Stimulated activated naive CD8-positive, alpha-beta T cell treated with anti-CD3 and anti-CD28 coated beads, Interleukin-15, Interleukin-2, amounts not matched to agents 100 ng/mL and 50 ng/mL, for 24 hours (primary cell): ENCODE data around the gene A1BG.

Source experiments
- H3K27ac Mint-ChIP-seq: one replicate; pipeline ENCODE4 v1.8.0; 2021; ENCODE audit warnings: mild to moderate bottlenecking, mixed read lengths
- H3K27me3 Mint-ChIP-seq: one replicate; pipeline ENCODE4 v1.8.0; 2021; ENCODE audit warnings: mixed read lengths
- H3K36me3 Mint-ChIP-seq: one replicate; pipeline ENCODE4 v1.8.0; 2021; ENCODE audit warnings: low read depth, mixed read lengths
- H3K4me1 Mint-ChIP-seq: one replicate; pipeline ENCODE4 v1.8.0; 2021; ENCODE audit warnings: low read depth, mixed read lengths
- H3K4me3 Mint-ChIP-seq: one replicate; pipeline ENCODE4 v1.8.0; 2021; ENCODE audit warnings: mild to moderate bottlenecking, mixed read lengths
- H3K9me3 Mint-ChIP-seq: one replicate; pipeline ENCODE4 v1.8.0; 2021; ENCODE audit warnings: mixed read lengths

Gene A1BG

GRCh38 chr19:58336820-58337219 is 16.5 kb downstream of the A1BG start:
- Mint-ChIP-seq H3K27ac (no peak overlapping the region), H3K4me3 (no peak overlapping the region), H3K9me3 (no peaks in the 10 kb centered on the region), H3K27me3 (no peaks in the 10 kb centered on the region), H3K4me1 (peaks cover 4% of the 10 kb centered on the region), H3K36me3 (peaks cover 42% of the 10 kb centered on the region)

GRCh38 chr19:58336216-58336615 is 17.1 kb downstream of the A1BG start:
- Mint-ChIP-seq H3K4me3 (no peak overlapping the region), H3K27me3 (no peaks in the 10 kb centered on the region), H3K36me3 (peaks cover 40% of the 10 kb centered on the region), H3K9me3 (no peaks in the 10 kb centered on the region), H3K27ac (no peak overlapping the region), H3K4me1 (peaks cover 4% of the 10 kb centered on the region)

GRCh38 chr19:58335630-58336029 is 17.7 kb downstream of the A1BG start:
- peaks cover 4% of the 10 kb centered on the region for H3K4me1 Mint-ChIP-seq
- H3K27ac Mint-ChIP-seq: no peak overlapping the region
- no peaks in the 10 kb centered on the region for H3K27me3 Mint-ChIP-seq
- no peak overlapping the region for H3K4me3 Mint-ChIP-seq
- H3K9me3 Mint-ChIP-seq: no peaks in the 10 kb centered on the region
- peaks cover 35% of the 10 kb centered on the region for H3K36me3 Mint-ChIP-seq

GRCh38 chr19:58334691-58335249 is 18.5 kb downstream of the A1BG start:
- Mint-ChIP-seq H3K36me3 (peaks cover 29% of the 10 kb centered on the region), H3K27ac (no peak overlapping the region), H3K4me1 (peaks cover 4% of the 10 kb centered on the region)

GRCh38 chr19:58332697-58333096 is 20.6 kb downstream of the A1BG start:
- H3K4me3 Mint-ChIP-seq: no peak overlapping the region
- H3K27ac Mint-ChIP-seq: peak overlapping the region; percentile 21
- H3K36me3 Mint-ChIP-seq: peaks cover 12% of the 10 kb centered on the region
- H3K4me1 Mint-ChIP-seq: peaks cover 4% of the 10 kb centered on the region
- no peaks in the 10 kb centered on the region for H3K27me3 Mint-ChIP-seq
- no peaks in the 10 kb centered on the region for H3K9me3 Mint-ChIP-seq

More at GRCh38 chr19:58334691-58335249, 18.5 kb downstream of the A1BG start:
- no peaks in the 10 kb centered on the region for H3K9me3 Mint-ChIP-seq
- no peak overlapping the region for H3K4me3 Mint-ChIP-seq
- H3K27me3 Mint-ChIP-seq: no peaks in the 10 kb centered on the region

GRCh38 chr19:58330458-58330857 is 22.8 kb downstream of the A1BG start:
- no peak overlapping the region for H3K27ac Mint-ChIP-seq
- H3K36me3 Mint-ChIP-seq: peaks cover 12% of the 10 kb centered on the region
- H3K27me3 Mint-ChIP-seq: no peaks in the 10 kb centered on the region

GRCh38 chr19:58328999-58329398 is 24.3 kb downstream of the A1BG start:
- Mint-ChIP-seq H3K27me3 (no peaks in the 10 kb centered on the region), H3K36me3 (peaks cover 4% of the 10 kb centered on the region), H3K27ac (no peak overlapping the region)

More at GRCh38 chr19:58330458-58330857, 22.8 kb downstream of the A1BG start:
- Mint-ChIP-seq H3K4me3 (no peak overlapping the region), H3K9me3 (no peaks in the 10 kb centered on the region), H3K4me1 (peaks cover 4% of the 10 kb centered on the region)

GRCh38 chr19:58326914-58327726 is 26.2 kb downstream of the A1BG start, which contains the start of gene ZSCAN22:
ZSCAN22 (plus strand) TSS chr19:58326994; CDS start chr19:58334803, 7,809 bp downstream.
- Mint-ChIP-seq H3K9me3 (no peaks in the 10 kb centered on the region), H3K36me3 (peaks cover 4% of the 10 kb centered on the region), H3K27me3 (no peaks in the 10 kb centered on the region), H3K4me1 (no peaks in the 10 kb centered on the region), H3K4me3 (no peak within 1 kb of the TSS), H3K27ac (no peak within 1 kb of the TSS)

More at GRCh38 chr19:58328999-58329398, 24.3 kb downstream of the A1BG start:
- H3K9me3 Mint-ChIP-seq: no peaks in the 10 kb centered on the region
- H3K4me1 Mint-ChIP-seq: peaks cover 4% of the 10 kb centered on the region
- H3K4me3 Mint-ChIP-seq: no peak overlapping the region

- Mint-ChIP-seq H3K36me3 (peaks cover 4% of the 10 kb centered on the region), H3K27me3 (no peaks in the 10 kb centered on the region), H3K4me1 (no peaks in the 10 kb centered on the region), H3K27ac (no peak overlapping the region), H3K9me3 (no peaks in the 10 kb centered on the region), H3K4me3 (no peak overlapping the region)
These were observed 26.8 kb downstream of the A1BG start for GRCh38 chr19:58326501-58326913.

- no peaks in the 10 kb centered on the region for H3K4me1 Mint-ChIP-seq
- H3K36me3 Mint-ChIP-seq: peaks cover 4% of the 10 kb centered on the region
- no peak overlapping the region for H3K4me3 Mint-ChIP-seq
- H3K27ac Mint-ChIP-seq: no peak overlapping the region
- H3K9me3 Mint-ChIP-seq: no peaks in the 10 kb centered on the region
- H3K27me3 Mint-ChIP-seq: no peaks in the 10 kb centered on the region
These were observed 27.8 kb downstream of the A1BG start for GRCh38 chr19:58325311-58326022.

GRCh38 chr19:58319241-58319640 is 34.1 kb downstream of the A1BG start:
- Mint-ChIP-seq H3K27ac (no peak overlapping the region), H3K27me3 (no peaks in the 10 kb centered on the region), H3K4me1 (no peaks in the 10 kb centered on the region), H3K9me3 (no peaks in the 10 kb centered on the region), H3K4me3 (no peak overlapping the region), H3K36me3 (peaks cover 23% of the 10 kb centered on the region)

- H3K4me1 Mint-ChIP-seq: no peaks in the 10 kb centered on the region
- H3K27me3 Mint-ChIP-seq: no peaks in the 10 kb centered on the region
- no peak overlapping the region for H3K4me3 Mint-ChIP-seq
- no peak overlapping the region for H3K27ac Mint-ChIP-seq
- H3K9me3 Mint-ChIP-seq: no peaks in the 10 kb centered on the region
- peaks cover 31% of the 10 kb centered on the region for H3K36me3 Mint-ChIP-seq
These were observed 35.0 kb downstream of the A1BG start for GRCh38 chr19:58318297-58318696.

GRCh38 chr19:58317476-58318072 is 35.7 kb downstream of the A1BG start:
- Mint-ChIP-seq H3K9me3 (no peaks in the 10 kb centered on the region), H3K36me3 (peaks cover 36% of the 10 kb centered on the region), H3K27ac (no peak overlapping the region), H3K4me3 (no peak overlapping the region), H3K4me1 (no peaks in the 10 kb centered on the region), H3K27me3 (no peaks in the 10 kb centered on the region)

GRCh38 chr19:58315580-58315979 is 37.7 kb downstream of the A1BG start:
- H3K4me1 Mint-ChIP-seq: no peaks in the 10 kb centered on the region
- no peak overlapping the region for H3K4me3 Mint-ChIP-seq
- H3K36me3 Mint-ChIP-seq: peaks cover 50% of the 10 kb centered on the region
- H3K9me3 Mint-ChIP-seq: no peaks in the 10 kb centered on the region
- no peaks in the 10 kb centered on the region for H3K27me3 Mint-ChIP-seq
- H3K27ac Mint-ChIP-seq: no peak overlapping the region
